Measurements from ENCODE around the gene DTNBP1. TPM values are rescaled to one million over a fixed set of nuclear protein-coding genes. Genes with fewer than 3 reads are reported as not detected.

The DTNBP1 gene
- total RNA-seq, 1 donor from 2014 or later: 5.6 TPM

DNA sequence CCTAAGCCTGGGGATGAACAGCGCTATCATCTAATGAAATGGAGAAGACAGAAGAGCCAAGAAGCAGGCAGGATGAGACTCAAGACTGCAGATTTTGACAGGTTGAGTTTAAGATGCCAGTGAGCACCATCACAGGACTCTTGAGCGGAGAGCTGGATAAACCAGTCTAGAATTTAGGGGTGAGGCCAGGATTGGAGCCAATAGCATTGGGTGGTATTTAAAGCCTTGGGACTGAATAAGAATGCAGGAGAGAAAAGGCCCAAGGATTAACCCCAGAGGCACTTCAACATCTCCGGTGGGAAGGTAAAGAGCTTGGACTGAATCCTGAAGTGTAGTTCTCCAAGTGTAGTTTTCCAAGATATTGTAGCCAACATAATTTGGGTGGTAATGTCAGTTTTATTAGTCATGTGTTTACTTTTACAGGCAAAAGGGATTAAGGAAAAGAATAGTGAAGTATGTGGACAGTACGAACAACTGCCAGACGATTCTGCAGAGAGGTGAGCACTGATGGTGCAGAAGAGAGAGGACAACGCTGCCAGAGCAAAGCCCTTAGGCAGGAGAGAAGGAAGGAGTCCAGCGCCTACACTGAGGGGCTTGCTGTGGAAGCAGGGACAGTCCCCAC is 85.2 kb downstream of the DTNBP1 start:
- no peak overlapping the region for H3K4me3 ChIP-seq
- no peak for DNase-seq (ENCODE audit: low spot score in 2 of 2)
- TF ChIP-seq, protein P1, sequence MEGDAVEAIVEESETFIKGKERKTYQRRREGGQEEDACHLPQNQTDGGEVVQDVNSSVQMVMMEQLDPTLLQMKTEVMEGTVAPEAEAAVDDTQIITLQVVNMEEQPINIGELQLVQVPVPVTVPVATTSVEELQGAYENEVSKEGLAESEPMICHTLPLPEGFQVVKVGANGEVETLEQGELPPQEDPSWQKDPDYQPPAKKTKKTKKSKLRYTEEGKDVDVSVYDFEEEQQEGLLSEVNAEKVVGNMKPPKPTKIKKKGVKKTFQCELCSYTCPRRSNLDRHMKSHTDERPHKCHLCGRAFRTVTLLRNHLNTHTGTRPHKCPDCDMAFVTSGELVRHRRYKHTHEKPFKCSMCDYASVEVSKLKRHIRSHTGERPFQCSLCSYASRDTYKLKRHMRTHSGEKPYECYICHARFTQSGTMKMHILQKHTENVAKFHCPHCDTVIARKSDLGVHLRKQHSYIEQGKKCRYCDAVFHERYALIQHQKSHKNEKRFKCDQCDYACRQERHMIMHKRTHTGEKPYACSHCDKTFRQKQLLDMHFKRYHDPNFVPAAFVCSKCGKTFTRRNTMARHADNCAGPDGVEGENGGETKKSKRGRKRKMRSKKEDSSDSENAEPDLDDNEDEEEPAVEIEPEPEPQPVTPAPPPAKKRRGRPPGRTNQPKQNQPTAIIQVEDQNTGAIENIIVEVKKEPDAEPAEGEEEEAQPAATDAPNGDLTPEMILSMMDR (IDR thresholded peaks at IDR 0.05): no peak
- H3K27ac ChIP-seq: no peak overlapping the region
- intact Hi-C loops (cut with DNase I): no loop called here
- H3K9me3 ChIP-seq: no peaks in the 10 kb centered on the region
- H3K36me3 ChIP-seq: no peaks in the 10 kb centered on the region
- no peaks in the 10 kb centered on the region for H3K27me3 ChIP-seq
- peaks cover 0 to 6% of the 10 kb centered on the region in 2 donors for H3K4me1 ChIP-seq

DNA sequence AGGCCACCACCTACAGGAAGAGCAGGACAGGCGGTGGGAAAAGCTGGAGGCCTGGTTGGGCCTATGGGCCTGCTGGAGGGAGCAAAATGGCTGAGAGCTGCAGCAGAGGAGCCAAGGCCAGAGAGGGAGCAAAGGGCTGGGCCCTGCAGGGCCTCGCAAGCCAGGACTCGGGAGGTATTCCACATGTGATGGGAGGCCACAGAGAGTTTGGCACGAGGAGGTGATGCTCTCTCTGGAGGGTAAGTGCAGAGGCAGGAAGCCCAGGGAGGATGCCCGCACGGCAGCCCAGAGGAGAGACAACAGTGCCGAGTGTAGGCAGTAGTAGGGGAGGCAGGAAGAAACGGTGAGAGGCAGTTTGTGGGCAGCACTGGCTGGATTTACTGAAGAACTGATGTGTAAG is 85.7 kb downstream of the DTNBP1 start:
- Histone ChIP-seq H3K27ac (no peak overlapping the region), H3K36me3 (no peaks in the 10 kb centered on the region), H3K4me1 (peaks cover 0 to 6% of the 10 kb centered on the region in 2 donors), H3K4me3 (no peak overlapping the region), H3K27me3 (no peaks in the 10 kb centered on the region), H3K9me3 (no peaks in the 10 kb centered on the region)
- DNase-seq (ENCODE audit: low spot score in 2 of 2): no peak
- intact Hi-C loops (cut with DNase I): no loop called here
- TF ChIP-seq, protein P1 (IDR thresholded peaks at IDR 0.05): no peak

DNA sequence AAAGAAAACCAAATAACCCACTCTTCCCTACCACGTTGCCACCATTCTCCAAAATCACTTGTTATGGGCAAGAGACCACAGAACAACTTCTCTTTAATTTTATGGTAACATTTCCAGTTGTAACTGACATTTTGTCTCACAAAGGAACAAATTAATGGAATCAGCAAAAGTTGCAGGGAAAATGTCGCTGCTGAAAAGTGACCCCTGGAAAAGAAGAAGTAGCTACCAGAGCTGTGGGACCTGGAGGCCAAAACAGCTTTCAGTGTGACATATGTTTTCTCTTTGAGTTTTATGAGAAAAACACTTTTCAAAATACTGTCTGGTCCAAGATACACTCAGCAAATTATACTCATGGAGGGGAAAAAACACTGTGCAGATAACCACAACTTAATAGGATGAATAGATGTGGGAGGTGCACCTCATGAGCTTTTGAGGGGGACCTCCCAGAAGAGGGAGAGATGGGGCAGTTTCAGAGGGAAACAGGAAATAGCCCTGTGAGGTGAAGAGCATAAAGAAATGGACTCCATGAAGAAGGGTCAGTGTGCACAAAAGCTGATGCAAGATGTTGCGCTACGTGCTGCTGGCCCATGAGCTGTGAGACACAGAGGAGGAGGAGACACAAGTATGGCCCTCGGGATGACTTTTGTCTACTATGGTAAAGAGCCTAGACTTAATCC is 87.3 kb downstream of the DTNBP1 start:
- H3K4me3 ChIP-seq: no peak overlapping the region
- no peaks in the 10 kb centered on the region for H3K9me3 ChIP-seq

DNA sequence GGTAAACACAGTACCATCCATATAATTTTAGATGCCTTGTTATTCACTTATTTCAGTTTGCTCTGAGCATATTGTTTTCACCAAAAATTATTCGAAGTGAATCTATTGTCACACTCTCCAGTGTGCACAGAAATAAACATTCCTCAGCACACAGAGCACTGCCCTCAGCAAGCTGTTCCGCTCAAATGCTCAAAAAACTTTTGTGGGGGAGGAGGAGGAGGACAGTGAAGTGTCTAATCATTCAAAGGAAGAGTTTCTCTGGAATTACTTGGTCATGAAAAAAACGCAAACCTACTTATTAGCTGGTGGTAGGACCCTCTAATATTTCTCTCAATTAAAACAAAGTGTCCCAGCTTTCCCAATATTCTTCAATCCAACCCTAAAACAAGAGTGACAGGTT is 88.3 kb downstream of the DTNBP1 start:
- Histone ChIP-seq H3K4me1 (peaks cover 0 to 6% of the 10 kb centered on the region in 2 donors), H3K27ac (no peak overlapping the region), H3K36me3 (no peaks in the 10 kb centered on the region), H3K4me3 (no peak overlapping the region), H3K9me3 (no peaks in the 10 kb centered on the region), H3K27me3 (no peaks in the 10 kb centered on the region)
- TF ChIP-seq, protein P1 (IDR thresholded peaks at IDR 0.05): no peak
- DNase-seq (ENCODE audit: low spot score in 2 of 2): no peak
- intact Hi-C loops (cut with DNase I): no loop called here

More for the DNA sequence above, 87.3 kb downstream of the DTNBP1 start:
- H3K36me3 ChIP-seq: no peaks in the 10 kb centered on the region
- no peaks in the 10 kb centered on the region for H3K27me3 ChIP-seq
- TF ChIP-seq, protein P1 (IDR thresholded peaks at IDR 0.05): no peak
- peaks cover 0 to 6% of the 10 kb centered on the region in 2 donors for H3K4me1 ChIP-seq
- no peak for DNase-seq (ENCODE audit: low spot score in 2 of 2)
- intact Hi-C loops (cut with DNase I): no loop called here
- H3K27ac ChIP-seq: no peak overlapping the region

DNA sequence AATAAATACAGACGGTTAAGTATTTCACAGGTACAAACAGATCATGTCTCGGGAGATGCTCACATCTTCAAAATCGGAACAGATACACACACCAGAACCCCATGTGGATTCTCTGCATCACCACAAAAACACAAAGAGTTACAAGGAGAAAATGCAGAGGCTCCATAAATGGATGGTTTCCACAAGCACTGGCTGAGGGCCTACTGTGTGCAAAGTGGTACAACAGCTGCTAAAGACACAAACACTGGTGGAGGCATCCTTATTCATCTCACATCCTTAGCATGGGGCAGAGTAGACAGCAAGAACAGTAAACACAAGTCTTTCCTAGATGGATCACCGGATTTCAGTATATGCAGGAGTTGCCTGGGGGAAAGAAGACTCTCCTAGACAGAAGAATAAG is 88.8 kb downstream of the DTNBP1 start:
- TF ChIP-seq, protein P1 (IDR thresholded peaks at IDR 0.05): no peak
- Histone ChIP-seq H3K27me3 (no peaks in the 10 kb centered on the region), H3K4me1 (peaks cover 0 to 6% of the 10 kb centered on the region in 2 donors), H3K27ac (no peak overlapping the region), H3K36me3 (no peaks in the 10 kb centered on the region), H3K9me3 (no peaks in the 10 kb centered on the region), H3K4me3 (no peak overlapping the region)
- intact Hi-C loops (cut with DNase I): no loop called here
- DNase-seq (ENCODE audit: low spot score in 2 of 2): no peak

Data from ascending aorta (tissue), 2 donors.